ENCODE measurements around the gene SHFL. TPM values are rescaled to one million over a fixed set of nuclear protein-coding genes. Genes with fewer than 3 reads are reported as not detected.

SHFL gene
- total RNA-seq, 1 experiment from 2014 or later: 21.1 TPM

DNA sequence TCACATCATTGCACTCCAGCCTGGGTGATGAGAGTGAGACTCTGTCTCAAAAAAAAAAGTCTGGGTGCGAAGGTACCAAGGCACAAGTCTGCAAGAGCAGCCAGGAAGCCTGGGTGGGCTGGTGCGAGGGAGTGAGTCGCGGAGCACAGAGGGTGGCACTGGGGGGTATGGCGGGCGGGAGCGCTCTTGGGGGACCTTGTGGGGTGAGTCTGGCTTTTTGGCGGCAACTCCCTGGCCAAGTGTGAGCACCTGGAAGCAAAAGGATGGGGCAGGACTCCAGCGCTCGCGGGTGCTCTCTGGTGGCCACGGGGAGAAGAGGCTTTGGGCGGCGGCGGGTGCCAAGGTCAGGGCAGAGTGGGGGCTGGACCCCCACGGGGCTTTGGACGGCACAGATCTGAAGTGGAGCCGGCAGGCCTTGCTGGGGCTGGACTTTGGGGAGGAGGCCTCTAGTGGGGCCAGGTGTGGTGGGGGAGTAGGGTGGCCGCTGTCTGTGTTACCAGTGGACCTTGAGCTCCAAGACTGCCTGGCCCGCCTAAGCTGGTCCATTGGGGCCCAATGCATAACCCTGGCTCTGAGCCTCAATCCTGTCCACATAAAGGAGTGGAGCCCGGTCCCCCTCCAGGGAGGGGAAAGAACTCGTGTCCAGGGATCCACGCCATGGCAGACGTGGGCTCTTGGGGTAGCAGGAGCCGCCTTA lies 26.9 kb downstream of the SHFL start:
- no peak overlapping the region for H2BK120ac ChIP-seq (ENCODE audit: low read depth, low read length, poor library complexity, severe bottlenecking)
- no peak overlapping the region for H2BK20ac ChIP-seq (ENCODE audit: low read depth, low read length, poor library complexity, severe bottlenecking)
- no peak overlapping the region for H3K4ac ChIP-seq (ENCODE audit: low read depth, low read length)
- no peaks in the 10 kb centered on the region for H3K79me1 ChIP-seq (ENCODE audit: insufficient read depth, low read depth, low read length, poor library complexity, severe bottlenecking)
- H4K5ac ChIP-seq (ENCODE audit: insufficient read length, low read depth, low read length): no peak overlapping the region
- H3T11ph ChIP-seq (ENCODE audit: low read length): no peak overlapping the region
- H3K4me1 ChIP-seq (ENCODE audit: insufficient read depth, low read length): no peaks in the 10 kb centered on the region
- peak overlapping the region in 2 of 3 experiments; percentile 55 to 76; a peak in 2 of 7 replicates for H3K27ac Mint-ChIP-seq
- H3K4me2 ChIP-seq (ENCODE audit: insufficient read depth, insufficient read length, low read length): no peak overlapping the region
- H3K27me3 Mint-ChIP-seq (ENCODE audit: low read depth): no peaks in the 10 kb centered on the region; the same call in 1 of the 2 replicates
- H4K8ac ChIP-seq (replicated peaks; ENCODE audit: insufficient read length, low read depth, low read length): no peak overlapping the region
- H3K9ac ChIP-seq (ENCODE audit: extremely low read depth, insufficient read length, low read length): no peak overlapping the region
- no peaks in the 10 kb centered on the region; a peak in 1 of 5 replicates for H3K9me3 Mint-ChIP-seq
- no peak overlapping the region for H2BK15ac ChIP-seq (ENCODE audit: low read depth, low read length)
- H3K56ac ChIP-seq (ENCODE audit: insufficient read length, low read depth, low read length): no peak overlapping the region
- H2AFZ ChIP-seq (ENCODE audit: low read length): no peak overlapping the region
- no peak overlapping the region for H3K27ac ChIP-seq (ENCODE audit: insufficient read length, low read depth, low read length)
- no peaks in the 10 kb centered on the region; the same call in 1 of the 2 replicates for H3K79me2 ChIP-seq (ENCODE audit: insufficient read depth, low read length)
- no peak overlapping the region for H2BK5ac ChIP-seq (ENCODE audit: insufficient read length, low read length)
- H4K20me1 ChIP-seq (ENCODE audit: control insufficient read depth, insufficient read depth, insufficient read length): no peaks in the 10 kb centered on the region
- no peak overlapping the region for H3K23ac ChIP-seq (ENCODE audit: insufficient read length, low read depth, low read length)
- H3K4me1 Mint-ChIP-seq: peaks cover 3 to 7% of the 10 kb centered on the region in 2 experiments
- H2BK12ac ChIP-seq (ENCODE audit: insufficient read length, low read depth, low read length): no peak overlapping the region
- no peak overlapping the region for H2AK5ac ChIP-seq (ENCODE audit: insufficient read length, low read length)
- TF ChIP-seq, protein P1, sequence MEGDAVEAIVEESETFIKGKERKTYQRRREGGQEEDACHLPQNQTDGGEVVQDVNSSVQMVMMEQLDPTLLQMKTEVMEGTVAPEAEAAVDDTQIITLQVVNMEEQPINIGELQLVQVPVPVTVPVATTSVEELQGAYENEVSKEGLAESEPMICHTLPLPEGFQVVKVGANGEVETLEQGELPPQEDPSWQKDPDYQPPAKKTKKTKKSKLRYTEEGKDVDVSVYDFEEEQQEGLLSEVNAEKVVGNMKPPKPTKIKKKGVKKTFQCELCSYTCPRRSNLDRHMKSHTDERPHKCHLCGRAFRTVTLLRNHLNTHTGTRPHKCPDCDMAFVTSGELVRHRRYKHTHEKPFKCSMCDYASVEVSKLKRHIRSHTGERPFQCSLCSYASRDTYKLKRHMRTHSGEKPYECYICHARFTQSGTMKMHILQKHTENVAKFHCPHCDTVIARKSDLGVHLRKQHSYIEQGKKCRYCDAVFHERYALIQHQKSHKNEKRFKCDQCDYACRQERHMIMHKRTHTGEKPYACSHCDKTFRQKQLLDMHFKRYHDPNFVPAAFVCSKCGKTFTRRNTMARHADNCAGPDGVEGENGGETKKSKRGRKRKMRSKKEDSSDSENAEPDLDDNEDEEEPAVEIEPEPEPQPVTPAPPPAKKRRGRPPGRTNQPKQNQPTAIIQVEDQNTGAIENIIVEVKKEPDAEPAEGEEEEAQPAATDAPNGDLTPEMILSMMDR (conservative IDR thresholded peaks at IDR 0.05): peak; percentile 80
- H3K23me2 ChIP-seq (ENCODE audit: insufficient read length, low read depth, low read length, poor library complexity, severe bottlenecking): no peaks in the 10 kb centered on the region
- no peak overlapping the region for H3K18ac ChIP-seq (ENCODE audit: insufficient read length, low read depth, low read length)
- H3K4me3 Mint-ChIP-seq: peak overlapping the region in 1 of 2 experiments; percentile 58; a peak in 1 of 5 replicates
- H3K36me3 Mint-ChIP-seq (ENCODE audit: insufficient read depth in 1 of 3, low read depth in 3 of 3): peaks cover 36 to 78% (median 62%) of the 10 kb centered on the region in 3 experiments; a peak in 6 of 7 replicates
- H3K14ac ChIP-seq (ENCODE audit: insufficient read depth, low read length): no peak overlapping the region
- DNase-seq: peak; percentile 87
- H3K9me3 ChIP-seq (ENCODE audit: control insufficient read depth, low read depth, low read length): no peaks in the 10 kb centered on the region
- WGBS (ENCODE audit: extremely low coverage, insufficient read length, low lambda C conversion rate): no CpG with 5 or more reads among the region's 25 CpGs
- no peaks in the 10 kb centered on the region for H3K27me3 ChIP-seq (ENCODE audit: insufficient read depth, low read length)
- no peak overlapping the region for H4K91ac ChIP-seq (ENCODE audit: insufficient read length, low read depth, low read length)

Data from H9 (cell line).